NCI-H2227 (cell line): ENCODE measurements around the gene RALGAPA2.
A peak's percentile ranks its signal among the peaks of the same experiment; 100 is the strongest.

Experiments
- DNase-seq: peaks from one replicate; lab custom pipeline; 2025; ENCODE audit not compliant: unreplicated experiment; lab: John Stamatoyannopoulos, UW

RALGAPA2 gene

GRCh38 chr20:20411836-20412235, 300.6 kb downstream of the RALGAPA2 start:
- peak; percentile 30 for DNase-seq

- DNase-seq, result peak; percentile 34
These were observed 301.0 kb downstream of the RALGAPA2 start for GRCh38 chr20:20411402-20411801.

- peak; percentile 64 for DNase-seq
These were observed 301.8 kb downstream of the RALGAPA2 start for GRCh38 chr20:20410678-20411077.

GRCh38 chr20:20409331-20409730, 303.1 kb downstream of the RALGAPA2 start:
- DNase-seq, result no peak

- DNase-seq, result peak; percentile 64
These were observed 304.3 kb downstream of the RALGAPA2 start for GRCh38 chr20:20407891-20408805.

- no peak for DNase-seq
These were observed 306.1 kb downstream of the RALGAPA2 start for GRCh38 chr20:20406306-20406705.

- no peak for DNase-seq
These were observed 306.8 kb downstream of the RALGAPA2 start for GRCh38 chr20:20405623-20406022.

GRCh38 chr20:20404633-20405032, 307.8 kb downstream of the RALGAPA2 start:
- DNase-seq, result no peak

- no peak for DNase-seq
These were observed 310.5 kb downstream of the RALGAPA2 start for GRCh38 chr20:20401991-20402390.

GRCh38 chr20:20399531-20400500, 312.6 kb downstream of the RALGAPA2 start:
- no peak for DNase-seq

- DNase-seq, result no peak
These were observed 314.3 kb downstream of the RALGAPA2 start for GRCh38 chr20:20398123-20398522.

- no peak for DNase-seq
These were observed 315.6 kb downstream of the RALGAPA2 start for GRCh38 chr20:20396794-20397193.

GRCh38 chr20:20395903-20396568, 316.4 kb downstream of the RALGAPA2 start:
- DNase-seq, result no peak

- no peak for DNase-seq
These were observed 317.4 kb downstream of the RALGAPA2 start for GRCh38 chr20:20395087-20395486.

GRCh38 chr20:20393207-20394120, 319.0 kb downstream of the RALGAPA2 start:
- DNase-seq, result no peak

- DNase-seq, result no peak
These were observed 320.7 kb downstream of the RALGAPA2 start for GRCh38 chr20:20391766-20392165.

- no peak for DNase-seq
These were observed 321.3 kb downstream of the RALGAPA2 start for GRCh38 chr20:20391115-20391514.

GRCh38 chr20:20390393-20390792, 322.1 kb downstream of the RALGAPA2 start:
- no peak for DNase-seq

- DNase-seq, result no peak
These were observed 326.3 kb downstream of the RALGAPA2 start for GRCh38 chr20:20386192-20386591.

- DNase-seq, result no peak
These were observed 336.6 kb downstream of the RALGAPA2 start for GRCh38 chr20:20375862-20376261.
